ENCODE results near the gene CXCL8. TPM values are rescaled to one million over a fixed set of nuclear protein-coding genes. Genes with fewer than 3 reads are reported as not detected.
"Not testable (repeated sequence)": the region's sequence is repeated elsewhere in the genome, so short reads cannot be mapped to it uniquely, and the experiment has no call there.

Gene CXCL8
- total RNA-seq, 1 experiment from 2014 or later: 79.5 TPM

GRCh38 chr4:73743281-73743680 is 2.9 kb downstream of the CXCL8 start:
- DNase-seq (ENCODE audit: low read depth): no peak

DNA sequence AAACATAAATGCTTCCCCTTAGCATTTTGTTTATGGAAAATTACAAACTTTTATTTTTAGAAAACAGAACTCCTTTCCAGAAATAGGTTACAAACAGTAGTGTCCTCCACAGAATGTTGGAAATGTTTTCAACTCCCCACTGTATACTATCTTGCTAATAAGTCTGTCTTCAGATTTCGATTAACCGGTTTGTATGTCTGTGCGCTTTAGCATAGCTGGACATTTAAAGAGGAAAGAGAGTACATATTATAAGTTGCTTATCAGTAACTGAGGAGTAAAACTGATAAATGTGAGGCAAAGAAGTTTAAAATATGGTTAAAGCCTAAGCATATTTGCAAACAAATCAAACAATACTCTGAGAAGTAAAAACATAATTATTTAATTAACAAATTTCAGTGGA is 3.4 kb downstream of the CXCL8 start:
- DNase-seq (ENCODE audit: low read depth): no peak

DNA sequence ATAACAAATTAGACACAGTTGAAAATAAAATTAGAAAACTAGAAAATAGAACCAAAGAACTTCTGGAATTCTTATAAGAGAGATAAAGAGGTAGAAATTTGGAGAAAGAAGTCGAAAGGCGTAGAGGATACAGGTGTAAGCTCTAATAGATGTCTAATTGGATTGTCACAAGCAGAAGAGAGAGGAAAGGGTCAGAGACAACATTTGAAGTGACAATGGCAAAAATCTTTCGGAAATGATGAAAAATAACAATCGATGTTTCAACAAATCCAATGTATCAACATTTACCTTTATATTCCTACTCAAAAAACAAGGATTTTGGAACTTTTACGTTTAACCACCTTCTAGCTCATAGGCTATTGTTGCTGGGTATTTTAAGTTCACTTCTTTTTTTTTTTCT is 3.8 kb downstream of the CXCL8 start:
- no peak for DNase-seq (ENCODE audit: low read depth)

DNA sequence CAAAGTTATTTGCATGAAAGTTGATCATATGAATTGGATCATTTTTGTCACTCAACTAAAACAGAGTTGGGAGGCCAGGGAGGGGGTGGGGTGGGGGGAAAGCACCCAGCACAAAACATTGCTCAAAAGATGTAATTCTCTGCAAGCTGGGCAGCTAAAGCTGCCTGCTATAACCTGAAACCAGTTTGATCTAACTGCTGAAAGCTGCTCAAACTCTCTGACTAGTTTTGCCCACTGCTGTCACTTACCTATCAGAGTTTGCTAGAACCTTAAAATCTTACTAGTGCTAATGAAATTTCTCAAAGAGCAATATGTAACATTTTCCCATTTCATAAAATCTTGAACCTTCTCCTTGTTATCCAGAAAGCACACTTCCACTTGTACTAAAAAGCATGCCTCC is 10.4 kb downstream of the CXCL8 start:
- no peak for DNase-seq (ENCODE audit: low read depth)

DNA sequence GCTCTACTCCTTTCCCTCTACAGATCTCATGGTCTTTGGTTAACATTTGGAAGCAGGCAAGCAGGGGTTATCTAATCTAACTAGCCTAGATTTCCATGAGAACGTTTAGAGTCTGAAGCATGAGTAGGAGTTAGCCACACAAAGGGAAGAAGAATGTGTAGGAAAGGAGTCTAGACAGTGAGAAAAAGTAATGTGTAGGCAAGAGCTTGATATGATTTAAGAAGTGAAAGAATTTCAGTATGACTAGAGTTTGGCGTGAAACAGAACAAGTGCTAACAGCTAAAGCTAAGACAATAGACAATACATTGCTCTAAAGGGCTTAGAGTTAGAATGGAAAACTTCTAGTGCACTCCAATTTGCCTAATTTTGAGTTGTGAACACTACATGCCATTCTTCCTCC is 10.8 kb downstream of the CXCL8 start:
- DNase-seq (ENCODE audit: low read depth): no peak

GRCh38 chr4:73751830-73752229 is 11.5 kb downstream of the CXCL8 start:
- DNase-seq (ENCODE audit: low read depth): no peak

DNA sequence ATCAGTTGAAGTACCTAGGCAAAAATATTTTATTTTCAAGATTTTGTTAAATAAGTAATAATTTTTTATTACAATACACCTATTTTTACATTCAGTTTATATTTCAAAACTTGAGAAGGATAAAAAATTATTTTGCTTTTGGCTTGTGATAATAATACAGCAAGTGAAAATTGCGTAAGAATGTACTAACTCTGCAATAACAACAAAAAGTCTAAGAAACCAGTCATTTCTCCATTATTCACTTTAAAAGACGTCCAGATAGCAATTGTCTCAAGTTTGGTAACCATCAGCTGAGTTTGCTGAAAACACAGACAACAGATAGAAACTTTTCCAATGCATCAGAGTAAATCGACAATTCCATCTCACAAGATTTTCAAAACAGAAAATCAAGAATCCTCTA is 12.1 kb downstream of the CXCL8 start:
- DNase-seq (ENCODE audit: low read depth): no peak

DNA sequence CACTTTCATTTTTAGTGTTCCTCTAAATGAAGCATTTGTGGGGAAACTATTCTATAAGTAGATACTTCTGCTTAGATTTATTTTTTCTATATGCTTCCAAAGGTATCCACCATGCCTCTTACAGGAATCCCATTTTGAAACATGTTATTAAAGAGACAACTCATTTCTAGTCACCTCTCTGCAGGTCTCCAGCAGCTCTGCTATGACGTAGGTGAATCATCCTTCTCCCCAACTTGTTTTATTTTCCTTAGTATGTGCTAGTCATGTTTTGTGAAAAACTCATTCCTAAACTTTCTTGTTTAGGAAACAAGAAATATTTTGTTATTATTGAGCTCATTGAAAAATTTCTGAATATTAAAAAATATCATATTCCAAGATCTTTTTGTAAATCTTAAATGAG is 12.8 kb downstream of the CXCL8 start:
- DNase-seq (ENCODE audit: low read depth): no peak

DNA sequence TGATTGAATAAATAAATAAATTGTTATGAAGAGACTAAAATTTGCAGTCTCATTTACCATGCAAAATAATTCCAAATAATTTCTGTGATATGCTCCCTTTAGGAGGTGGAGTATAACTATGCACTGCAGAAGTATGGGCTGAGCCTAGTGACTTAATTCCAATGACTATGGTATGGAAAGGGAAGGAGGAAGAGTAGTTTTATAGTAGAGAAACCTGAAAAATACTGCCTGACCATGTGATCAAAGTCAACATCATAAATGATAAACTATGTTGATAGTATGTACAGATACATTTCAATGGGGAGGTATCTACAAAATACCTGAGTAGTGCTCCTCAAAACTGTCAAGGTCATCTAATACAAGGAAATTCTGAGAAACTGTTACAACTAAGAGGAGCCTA is 14.6 kb downstream of the CXCL8 start:
- DNase-seq (ENCODE audit: low read depth): no peak

DNA sequence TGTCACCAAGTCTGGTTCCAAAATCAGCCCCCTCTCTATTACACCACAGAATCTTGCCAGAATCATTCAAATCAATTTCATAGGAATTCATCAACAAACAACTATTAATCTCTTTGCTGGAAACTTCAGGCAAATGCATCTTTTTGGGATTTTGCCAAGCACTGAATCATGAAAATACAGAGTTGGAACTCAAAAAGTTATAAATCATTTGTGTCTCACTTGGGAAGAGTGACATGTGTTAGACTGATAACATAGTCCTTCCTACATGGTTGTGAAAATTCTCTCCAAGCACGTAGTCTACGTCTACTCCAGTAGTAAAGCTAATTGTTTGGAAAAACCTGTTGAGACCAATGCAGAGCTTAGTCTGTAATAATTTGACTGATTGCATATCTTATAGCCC is 19.0 kb downstream of the CXCL8 start:
- DNase-seq (ENCODE audit: low read depth): no peak

DNA sequence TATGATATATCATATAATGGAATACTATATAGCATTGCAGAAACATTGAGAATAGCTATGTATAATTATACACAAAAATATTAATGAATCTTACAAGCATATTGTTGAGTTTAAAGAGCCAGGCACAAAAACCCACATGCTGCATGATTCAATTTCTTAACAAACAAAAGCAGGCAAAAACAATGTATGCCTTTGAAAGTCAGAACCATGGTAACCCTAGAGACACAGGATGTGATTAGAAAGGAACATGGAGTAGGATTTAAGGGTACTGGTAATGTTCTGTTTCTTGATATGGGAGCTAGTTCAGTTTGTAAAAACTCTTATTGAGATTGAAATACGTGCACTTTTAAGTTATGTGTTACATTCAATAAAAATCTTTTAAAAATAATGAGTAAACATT is 21.5 kb downstream of the CXCL8 start:
- DNase-seq (ENCODE audit: low read depth): no peak

GRCh38 chr4:73762409-73762808 is 22.0 kb downstream of the CXCL8 start:
- no peak for DNase-seq (ENCODE audit: low read depth)

- no peak for DNase-seq (ENCODE audit: low read depth)
These were observed 23.5 kb downstream of the CXCL8 start for GRCh38 chr4:73763877-73764276.

GRCh38 chr4:73764513-73764912 is 24.1 kb downstream of the CXCL8 start:
- no peak for DNase-seq (ENCODE audit: low read depth)

- no peak for DNase-seq (ENCODE audit: low read depth)
These were observed 24.9 kb downstream of the CXCL8 start for GRCh38 chr4:73765296-73765695.

DNA sequence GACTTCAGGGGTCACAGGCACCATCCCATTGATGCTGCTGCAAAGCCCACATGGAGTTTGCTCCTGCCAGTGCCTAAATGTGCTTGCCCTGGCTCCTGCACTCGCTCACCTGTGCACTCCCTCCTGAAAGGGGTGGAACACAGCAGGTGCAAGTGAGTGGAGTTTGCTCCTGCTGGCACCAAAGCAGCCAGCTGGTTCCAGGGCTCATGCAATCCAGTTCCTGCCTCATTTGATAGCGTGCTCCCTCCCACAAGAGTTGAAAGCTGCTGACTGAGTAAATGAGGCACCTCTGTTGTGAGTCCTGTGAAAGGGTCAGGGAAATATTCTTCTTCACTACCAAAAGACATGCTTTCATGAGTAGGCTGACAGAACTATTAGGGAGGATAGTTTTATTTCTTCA is 30.5 kb downstream of the CXCL8 start:
- no peak for DNase-seq (ENCODE audit: low read depth)

DNA sequence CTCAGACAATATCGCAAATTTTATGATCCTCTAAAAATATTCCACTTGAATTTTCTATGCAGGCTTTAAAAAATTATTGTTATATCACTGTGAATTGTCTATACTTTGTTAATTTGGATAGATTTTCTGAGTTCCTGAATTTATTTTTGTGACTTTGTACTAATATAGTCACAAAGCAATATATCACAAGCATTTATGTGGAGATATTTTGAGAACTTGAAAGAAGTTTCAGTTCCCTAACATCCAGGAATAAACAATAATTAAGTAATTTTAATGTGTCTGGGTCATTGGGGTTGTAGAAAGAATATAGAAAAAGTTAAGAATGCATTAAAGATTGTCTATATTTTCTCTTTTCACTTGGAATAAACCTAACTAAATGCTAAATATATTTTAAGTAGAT is 32.0 kb downstream of the CXCL8 start:
- no peak for DNase-seq (ENCODE audit: low read depth)

GRCh38 chr4:73774406-73774805 is 34.0 kb downstream of the CXCL8 start:
- DNase-seq (ENCODE audit: low read depth): not testable (repeated sequence)

- peak; percentile 81 for DNase-seq (ENCODE audit: low read depth)
These were observed 36.0 kb downstream of the CXCL8 start for GRCh38 chr4:73776321-73776729.

- peak; percentile 51 for DNase-seq (ENCODE audit: low read depth)
These were observed 37.2 kb downstream of the CXCL8 start for GRCh38 chr4:73777612-73778011.

- no peak for DNase-seq (ENCODE audit: low read depth)
These were observed 39.9 kb downstream of the CXCL8 start for GRCh38 chr4:73780243-73780642.

DNA sequence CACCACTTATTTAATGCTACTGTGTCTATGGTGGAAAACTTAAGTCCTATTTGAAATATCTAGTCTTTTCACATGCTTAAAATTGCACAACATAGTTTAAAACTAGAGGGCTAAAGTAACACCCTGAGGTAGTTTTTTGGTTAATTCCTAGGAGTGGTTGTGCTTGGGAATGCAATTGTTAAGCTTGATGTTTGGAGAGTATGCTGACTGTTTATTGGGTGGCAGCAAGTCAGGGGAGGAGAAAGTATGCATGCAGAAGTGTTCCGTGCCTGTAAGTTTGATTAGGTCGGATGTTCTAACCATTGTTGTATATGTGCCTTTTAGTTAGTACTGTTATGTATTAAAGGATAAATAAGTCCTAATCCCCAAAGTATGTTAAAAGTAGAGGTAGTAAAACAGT is 40.5 kb downstream of the CXCL8 start:
- DNase-seq (ENCODE audit: low read depth): no peak

DNA sequence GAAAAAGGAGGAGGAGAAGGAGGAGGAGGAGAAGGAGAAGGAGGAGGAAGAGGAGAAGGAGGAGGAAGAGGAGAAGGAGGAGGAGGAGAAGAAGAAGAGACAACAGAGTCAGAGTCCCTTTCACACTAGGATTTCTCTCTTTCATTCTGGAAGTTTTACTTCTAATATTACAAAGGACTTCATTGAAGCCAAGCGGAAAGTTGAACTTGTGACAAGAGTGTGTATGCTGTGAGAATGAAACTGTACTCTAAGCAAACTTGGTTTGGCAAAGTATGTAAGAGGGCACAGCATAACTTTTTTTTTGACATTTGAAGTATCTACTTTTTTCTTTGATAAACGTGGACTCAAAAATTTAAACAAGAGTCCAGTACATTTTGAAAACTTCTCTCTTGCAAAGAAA is 48.0 kb downstream of the CXCL8 start:
- DNase-seq (ENCODE audit: low read depth): no peak
